ENCODE results near the gene TLE1. TPM values are rescaled to one million over a fixed set of nuclear protein-coding genes. Genes with fewer than 3 reads are reported as not detected.
"Not testable (repeated sequence)": the region's sequence is repeated elsewhere in the genome, so short reads cannot be mapped to it uniquely, and the experiment has no call there.

TLE1 gene
- 3.2 TPM for polyA plus RNA-seq (2013)

GRCh38 chr9:81689343-81690175, at the start of gene TLE1:
TLE1 (minus strand) TSS chr9:81689547; CDS start chr9:81688240, 1,307 bp downstream.
- ChIA-PET POLR2A (no interaction called here), CTCF (no interaction called here)

GRCh38 chr9:81737871-81738507, 48.6 kb upstream of the TLE1 start:
- peak in 2 of 3 donors; percentile 5 to 9 for DNase-seq
- WGBS (ENCODE audit: insufficient coverage), result 93% methylated on average over 3 of the region's 6 CpGs
- POLR2A ChIA-PET, result no interaction called here
- Histone ChIP-seq H3K9me3 (ENCODE audit: control extremely low read depth in 1 of 5, control insufficient read depth in 4 of 5, insufficient read depth in 2 of 5, low read depth in 1 of 5, low read length in 4 of 5) (peaks cover 0 to 4% (median 1%) of the 10 kb centered on the region in 5 experiments), H3K36me3 (ENCODE audit: control insufficient read depth in 4 of 4, insufficient read depth in 4 of 4, low read length in 3 of 4) (no peaks in the 10 kb centered on the region), H3K27ac (ENCODE audit: insufficient read depth in 1 of 2, low read depth in 1 of 2, low read length in 2 of 2, poor library complexity in 1 of 2, severe bottlenecking in 2 of 2) (no peak overlapping the region), H3K27me3 (replicated peaks in 2 of 5; ENCODE audit: control insufficient read depth in 4 of 5, insufficient read depth in 5 of 5, low read length in 4 of 5) (peaks cover 0 to 3% (median 0%) of the 10 kb centered on the region in 5 experiments), H3K4me3 (ENCODE audit: control insufficient read depth in 1 of 7, extremely low read depth in 1 of 7, insufficient read depth in 4 of 7, low read depth in 2 of 7, low read length in 6 of 7) (no peak overlapping the region), H3K4me1 (ENCODE audit: control extremely low read depth in 1 of 4, control insufficient read depth in 4 of 4, insufficient read depth in 4 of 4, low read length in 3 of 4) (no peaks in the 10 kb centered on the region)
- CTCF ChIA-PET, result no interaction called here

More at GRCh38 chr9:81689343-81690175, at the start of gene TLE1:
- peak; percentile 92 to 95 (median 94) for DNase-seq
- under 1% methylated on average over 46 of the region's 95 CpGs for WGBS (ENCODE audit: insufficient coverage)
- peak within 1 kb of the TSS; percentile 69 to 93 (median 79) for H3K4me3 ChIP-seq (ENCODE audit: control insufficient read depth in 1 of 7, extremely low read depth in 1 of 7, insufficient read depth in 4 of 7, low read depth in 2 of 7, low read length in 6 of 7)
- no peaks in the 10 kb centered on the region for H3K9me3 ChIP-seq (ENCODE audit: control extremely low read depth in 1 of 5, control insufficient read depth in 4 of 5, insufficient read depth in 2 of 5, low read depth in 1 of 5, low read length in 4 of 5)
- peaks cover 12 to 38% (median 34%) of the 10 kb centered on the region in 4 experiments for H3K4me1 ChIP-seq (ENCODE audit: control extremely low read depth in 1 of 4, control insufficient read depth in 4 of 4, insufficient read depth in 4 of 4, low read length in 3 of 4)
- H3K36me3 ChIP-seq (ENCODE audit: control insufficient read depth in 4 of 4, insufficient read depth in 4 of 4, low read length in 3 of 4), result no peaks in the 10 kb centered on the region
- no peak within 1 kb of the TSS for H3K27ac ChIP-seq (ENCODE audit: insufficient read depth in 1 of 2, low read depth in 1 of 2, low read length in 2 of 2, poor library complexity in 1 of 2, severe bottlenecking in 2 of 2)
- H3K27me3 ChIP-seq (replicated peaks in 2 of 5; ENCODE audit: control insufficient read depth in 4 of 5, insufficient read depth in 5 of 5, low read length in 4 of 5), result peaks cover 8 to 76% (median 29%) of the 10 kb centered on the region in 5 experiments

GRCh38 chr9:81730498-81730897, 41.2 kb upstream of the TLE1 start:
- H3K27ac ChIP-seq (ENCODE audit: insufficient read depth in 1 of 2, low read depth in 1 of 2, low read length in 2 of 2, poor library complexity in 1 of 2, severe bottlenecking in 2 of 2); H3K36me3 ChIP-seq (ENCODE audit: control insufficient read depth in 4 of 4, insufficient read depth in 4 of 4, low read length in 3 of 4); DNase-seq; H3K9me3 ChIP-seq (ENCODE audit: control extremely low read depth in 1 of 5, control insufficient read depth in 4 of 5, insufficient read depth in 2 of 5, low read depth in 1 of 5, low read length in 4 of 5); H3K4me3 ChIP-seq (ENCODE audit: control insufficient read depth in 1 of 7, extremely low read depth in 1 of 7, insufficient read depth in 4 of 7, low read depth in 2 of 7, low read length in 6 of 7); CTCF ChIA-PET; H3K27me3 ChIP-seq (replicated peaks in 2 of 5; ENCODE audit: control insufficient read depth in 4 of 5, insufficient read depth in 5 of 5, low read length in 4 of 5); H3K4me1 ChIP-seq (ENCODE audit: control extremely low read depth in 1 of 4, control insufficient read depth in 4 of 4, insufficient read depth in 4 of 4, low read length in 3 of 4); POLR2A ChIA-PET: not testable (repeated sequence)
- WGBS (ENCODE audit: insufficient coverage), result 93% methylated on average over 2 of the region's 3 CpGs

- Histone ChIP-seq H3K4me1 (ENCODE audit: control extremely low read depth in 1 of 4, control insufficient read depth in 4 of 4, insufficient read depth in 4 of 4, low read length in 3 of 4) (no peaks in the 10 kb centered on the region), H3K27ac (ENCODE audit: insufficient read depth in 1 of 2, low read depth in 1 of 2, low read length in 2 of 2, poor library complexity in 1 of 2, severe bottlenecking in 2 of 2) (no peak overlapping the region), H3K27me3 (replicated peaks in 2 of 5; ENCODE audit: control insufficient read depth in 4 of 5, insufficient read depth in 5 of 5, low read length in 4 of 5) (peaks cover 0 to 3% (median 0%) of the 10 kb centered on the region in 5 experiments), H3K9me3 (ENCODE audit: control extremely low read depth in 1 of 5, control insufficient read depth in 4 of 5, insufficient read depth in 2 of 5, low read depth in 1 of 5, low read length in 4 of 5) (no peaks in the 10 kb centered on the region), H3K4me3 (ENCODE audit: control insufficient read depth in 1 of 7, extremely low read depth in 1 of 7, insufficient read depth in 4 of 7, low read depth in 2 of 7, low read length in 6 of 7) (no peak overlapping the region), H3K36me3 (ENCODE audit: control insufficient read depth in 4 of 4, insufficient read depth in 4 of 4, low read length in 3 of 4) (no peaks in the 10 kb centered on the region)
- peak in 2 of 3 donors; percentile 5 to 29 for DNase-seq
- WGBS (ENCODE audit: insufficient coverage), result 95% methylated on average over 2 of the region's 4 CpGs
- ChIA-PET CTCF (no interaction called here), POLR2A (no interaction called here)
Observed at GRCh38 chr9:81729135-81729534, 39.8 kb upstream of the TLE1 start.

- Histone ChIP-seq H3K4me3 (ENCODE audit: control insufficient read depth in 1 of 7, extremely low read depth in 1 of 7, insufficient read depth in 4 of 7, low read depth in 2 of 7, low read length in 6 of 7) (no peak overlapping the region), H3K27ac (ENCODE audit: insufficient read depth in 1 of 2, low read depth in 1 of 2, low read length in 2 of 2, poor library complexity in 1 of 2, severe bottlenecking in 2 of 2) (no peak overlapping the region), H3K27me3 (replicated peaks in 2 of 5; ENCODE audit: control insufficient read depth in 4 of 5, insufficient read depth in 5 of 5, low read length in 4 of 5) (no peaks in the 10 kb centered on the region), H3K4me1 (ENCODE audit: control extremely low read depth in 1 of 4, control insufficient read depth in 4 of 4, insufficient read depth in 4 of 4, low read length in 3 of 4) (no peaks in the 10 kb centered on the region), H3K9me3 (ENCODE audit: control extremely low read depth in 1 of 5, control insufficient read depth in 4 of 5, insufficient read depth in 2 of 5, low read depth in 1 of 5, low read length in 4 of 5) (no peaks in the 10 kb centered on the region), H3K36me3 (ENCODE audit: control insufficient read depth in 4 of 4, insufficient read depth in 4 of 4, low read length in 3 of 4) (no peaks in the 10 kb centered on the region)
- 13% methylated on average over 1 of the region's 3 CpGs for WGBS (ENCODE audit: insufficient coverage)
- no peak for DNase-seq
- POLR2A ChIA-PET, result no interaction called here
- CTCF ChIA-PET, result interaction anchor here (0.7 kb wide), 1 partner anchor 22 kb away, joined by 4 read pairs; no protein-coding TSS in a partner anchor
Observed at GRCh38 chr9:81724242-81724889, 35.0 kb upstream of the TLE1 start.

GRCh38 chr9:81722277-81722676, 32.9 kb upstream of the TLE1 start:
- no peak overlapping the region for H3K4me3 ChIP-seq (ENCODE audit: control insufficient read depth in 1 of 7, extremely low read depth in 1 of 7, insufficient read depth in 4 of 7, low read depth in 2 of 7, low read length in 6 of 7)
- H3K9me3 ChIP-seq (ENCODE audit: control extremely low read depth in 1 of 5, control insufficient read depth in 4 of 5, insufficient read depth in 2 of 5, low read depth in 1 of 5, low read length in 4 of 5), result no peaks in the 10 kb centered on the region
- H3K36me3 ChIP-seq (ENCODE audit: control insufficient read depth in 4 of 4, insufficient read depth in 4 of 4, low read length in 3 of 4), result no peaks in the 10 kb centered on the region
- WGBS (ENCODE audit: insufficient coverage), result 100% methylated on average over 3 of the region's 3 CpGs
- POLR2A ChIA-PET, result no interaction called here
- H3K4me1 ChIP-seq (ENCODE audit: control extremely low read depth in 1 of 4, control insufficient read depth in 4 of 4, insufficient read depth in 4 of 4, low read length in 3 of 4), result no peaks in the 10 kb centered on the region
- H3K27me3 ChIP-seq (replicated peaks in 2 of 5; ENCODE audit: control insufficient read depth in 4 of 5, insufficient read depth in 5 of 5, low read length in 4 of 5), result no peaks in the 10 kb centered on the region
- CTCF ChIA-PET, result no interaction called here
- DNase-seq, result no peak
- no peak overlapping the region for H3K27ac ChIP-seq (ENCODE audit: insufficient read depth in 1 of 2, low read depth in 1 of 2, low read length in 2 of 2, poor library complexity in 1 of 2, severe bottlenecking in 2 of 2)

Data from common myeloid progenitor, CD34-positive (primary cell).